Mesothelial cell of epicardium (in vitro differentiated cells): ENCODE measurements around the gene ACTN1. TPM values are rescaled to one million over a fixed set of nuclear protein-coding genes. Genes with fewer than 3 reads are reported as not detected.
A peak's percentile ranks its signal among the peaks of the same experiment; 100 is the strongest.
"Not testable (repeated sequence)": the region's sequence is repeated elsewhere in the genome, so short reads cannot be mapped to it uniquely, and the experiment has no call there.

Experiments used
- DNase-seq, 2 experiments: peaks; one replicate each; pipeline ENCODE4 v3.0.0; 2021; ENCODE audit warnings: low spot score in 2 of 2; ENCODE audit not compliant: unreplicated experiment in 2 of 2
- H3K27ac Mint-ChIP-seq: 2 replicates; pipeline ENCODE4 v1.8.0; 2021; ENCODE audit warnings: mixed read lengths
- H3K27me3 Mint-ChIP-seq: 2 replicates; pipeline ENCODE4 v1.8.0; 2021; ENCODE audit warnings: low read depth, mixed read lengths
- H3K36me3 Mint-ChIP-seq: 2 replicates; pipeline ENCODE4 v1.8.0; 2021; ENCODE audit warnings: mixed read lengths
- H3K4me1 Mint-ChIP-seq: 2 replicates; pipeline ENCODE4 v1.8.0; 2021; ENCODE audit warnings: mixed read lengths
- H3K4me3 Mint-ChIP-seq: 2 replicates; pipeline ENCODE4 v1.8.0; 2021; ENCODE audit warnings: mild to moderate bottlenecking, moderate library complexity, mixed read lengths
- H3K9me3 Mint-ChIP-seq: 2 replicates; pipeline ENCODE4 v1.8.0; 2021; ENCODE audit warnings: mixed read lengths
- CTCF ChIP-seq: fragments of 200-600 bp; sonication (generic); IDR thresholded peaks from one replicate; pipeline ENCODE4 v1.5.0; 2021; ENCODE audit warnings: antibody characterized with exemption; ENCODE audit not compliant: unreplicated experiment
- total RNA-seq: library from RNA; stranded (reverse); gene quantifications from 3 replicates; pipeline ENCODE4 v1.2.1, GENCODE V29; 2021

ACTN1 gene
- total RNA-seq, 1 donor from 2014 or later, result 166 TPM

- peaks cover 9% of the 10 kb centered on the region for H3K36me3 Mint-ChIP-seq
- peak overlapping the region; percentile 84 for H3K4me3 Mint-ChIP-seq
- peaks cover 40% of the 10 kb centered on the region for H3K4me1 Mint-ChIP-seq
- DNase-seq, result no peak
- H3K9me3 Mint-ChIP-seq, result no peaks in the 10 kb centered on the region
- H3K27me3 Mint-ChIP-seq, result no peaks in the 10 kb centered on the region
- H3K27ac Mint-ChIP-seq, result peak overlapping the region; percentile 96
- TF ChIP-seq CTCF, result no peak
These were observed 3.4 kb downstream of the ACTN1 start for GRCh38 chr14:68975667-68976066.

- Mint-ChIP-seq H3K27ac (no peak overlapping the region), H3K36me3 (peaks cover 9% of the 10 kb centered on the region), H3K4me1 (peaks cover 43% of the 10 kb centered on the region), H3K27me3 (no peaks in the 10 kb centered on the region), H3K4me3 (peak overlapping the region; percentile 84), H3K9me3 (no peaks in the 10 kb centered on the region)
- TF ChIP-seq CTCF, result no peak
- no peak for DNase-seq
These were observed 4.2 kb downstream of the ACTN1 start for GRCh38 chr14:68974759-68975347.

- H3K27ac Mint-ChIP-seq, result no peak overlapping the region
- H3K9me3 Mint-ChIP-seq, result no peaks in the 10 kb centered on the region
- H3K4me1 Mint-ChIP-seq, result peaks cover 55% of the 10 kb centered on the region
- H3K36me3 Mint-ChIP-seq, result peaks cover 9% of the 10 kb centered on the region
- DNase-seq, result no peak
- H3K27me3 Mint-ChIP-seq, result no peaks in the 10 kb centered on the region
- no peak for TF ChIP-seq CTCF
- no peak overlapping the region for H3K4me3 Mint-ChIP-seq
These were observed 5.5 kb downstream of the ACTN1 start for GRCh38 chr14:68973639-68974038.

GRCh38 chr14:68973219-68973565 lies 5.9 kb downstream of the ACTN1 start:
- H3K27ac Mint-ChIP-seq, H3K4me3 Mint-ChIP-seq, H3K9me3 Mint-ChIP-seq, H3K27me3 Mint-ChIP-seq, DNase-seq, H3K36me3 Mint-ChIP-seq: not testable (repeated sequence)
- H3K4me1 Mint-ChIP-seq, result peaks cover 57% of the 10 kb centered on the region

GRCh38 chr14:68972507-68973218 lies 6.4 kb downstream of the ACTN1 start:
- no peak overlapping the region for H3K27ac Mint-ChIP-seq
- H3K36me3 Mint-ChIP-seq, result peaks cover 9% of the 10 kb centered on the region
- TF ChIP-seq CTCF, result no peak
- DNase-seq, result no peak
- no peak overlapping the region for H3K4me3 Mint-ChIP-seq
- peaks cover 63% of the 10 kb centered on the region for H3K4me1 Mint-ChIP-seq
- no peaks in the 10 kb centered on the region for H3K27me3 Mint-ChIP-seq
- H3K9me3 Mint-ChIP-seq, result no peaks in the 10 kb centered on the region

- DNase-seq, result no peak
- Mint-ChIP-seq H3K4me1 (peaks cover 55% of the 10 kb centered on the region), H3K27ac (peak overlapping the region; percentile 51), H3K9me3 (no peaks in the 10 kb centered on the region), H3K27me3 (no peaks in the 10 kb centered on the region), H3K36me3 (peaks cover 9% of the 10 kb centered on the region), H3K4me3 (no peak overlapping the region)
- no peak for TF ChIP-seq CTCF
These were observed 7.6 kb downstream of the ACTN1 start for GRCh38 chr14:68971411-68972035.
